ENCODE measurements around the gene FAM25G. TPM values are rescaled to one million over a fixed set of nuclear protein-coding genes. Genes with fewer than 3 reads are reported as not detected.
"Not testable (repeated sequence)": the region's sequence is repeated elsewhere in the genome, so short reads cannot be mapped to it uniquely, and the experiment has no call there.

The FAM25G gene
- total and polyA plus RNA-seq, 2 of the 4 experiments (the other 2 are of a cell fraction): not detected

DNA sequence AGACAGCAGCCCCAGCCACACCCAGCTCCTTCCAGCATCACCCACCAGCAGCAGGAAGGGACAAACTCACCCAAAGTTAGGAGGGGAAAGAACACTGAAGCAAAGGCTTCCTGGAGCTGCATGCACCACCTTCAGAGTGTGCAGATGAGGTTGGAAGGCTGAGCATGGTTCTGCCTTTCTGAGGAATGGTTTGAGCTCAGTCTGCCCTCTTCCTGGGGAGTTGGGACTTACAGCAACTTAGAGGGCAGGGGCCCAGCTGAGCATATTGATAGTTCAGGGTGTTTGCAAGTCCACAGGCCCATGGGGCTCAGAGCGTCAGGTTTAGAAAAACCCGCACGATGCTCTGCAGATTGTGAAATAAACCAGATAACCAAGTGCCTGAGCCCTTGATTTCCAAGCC, 11.4 kb downstream of the FAM25G start:
- H2BK15ac ChIP-seq (ENCODE audit: low read depth, low read length); H3K79me1 ChIP-seq (ENCODE audit: low read depth in 1 of 2, low read length in 2 of 2); H4K20me1 ChIP-seq (ENCODE audit: insufficient read depth, low read length); H3K9me3 ChIP-seq (ENCODE audit: control insufficient read depth, insufficient read depth, low read length); DNase-seq; H2BK5ac ChIP-seq (ENCODE audit: low read depth, low read length, poor library complexity, severe bottlenecking); H2AK5ac ChIP-seq (ENCODE audit: low read depth, low read length); H3K4me3 ChIP-seq (ENCODE audit: insufficient read depth, low read depth, low read length); H3K27ac ChIP-seq (ENCODE audit: insufficient read depth, low read length); CTCF ChIA-PET; H2AK9ac ChIP-seq (replicated peaks; ENCODE audit: low read depth, low read length, poor library complexity); H3K14ac ChIP-seq (replicated peaks; ENCODE audit: low read depth, low read length); dilution Hi-C loops (cut with HindIII; ENCODE audit: low sequenced_read_pairs, unreplicated experiment); H3K27me3 ChIP-seq (ENCODE audit: control insufficient read depth, insufficient read depth, low read length); BruUV-seq (replicated peaks); ATAC-seq (ENCODE audit: low read depth); H3K9me1 ChIP-seq (ENCODE audit: insufficient read depth, low read length); H3K36me3 ChIP-seq (ENCODE audit: control insufficient read depth, insufficient read depth, low read length); H3K18ac ChIP-seq (ENCODE audit: low read depth, low read length); H3K9ac ChIP-seq (ENCODE audit: low read depth, low read length); H4K91ac ChIP-seq (ENCODE audit: insufficient read depth, low read depth, low read length); H3K4me1 ChIP-seq (ENCODE audit: control insufficient read depth, insufficient read depth, low read length); H2BK120ac ChIP-seq (ENCODE audit: low read depth, low read length); POLR2A ChIA-PET (ENCODE audit: unreplicated experiment); H3K56ac ChIP-seq (ENCODE audit: extremely low read depth, insufficient read depth, low read length); H3K4ac ChIP-seq (ENCODE audit: low read depth, low read length); intact Hi-C loops (cut with micrococcal nuclease); H2AFZ ChIP-seq (replicated peaks; ENCODE audit: low read length, poor library complexity); H3K4me2 ChIP-seq (ENCODE audit: low read depth, low read length); in situ Hi-C loops (cut with MboI; ENCODE audit: low sequenced_read_pairs); H4K8ac ChIP-seq (ENCODE audit: low read depth in 2 of 2, low read length in 2 of 2); H3K23ac ChIP-seq (ENCODE audit: low read depth, low read length); H2BK20ac ChIP-seq (ENCODE audit: low read depth, low read length); H4K5ac ChIP-seq (ENCODE audit: low read depth, low read length): not testable (repeated sequence)
- WGBS, 2 experiments (ENCODE audit: extremely low coverage in 2 of 2, insufficient read length in 1 of 2): no CpG with 5 or more reads among the region's 3 CpGs

DNA sequence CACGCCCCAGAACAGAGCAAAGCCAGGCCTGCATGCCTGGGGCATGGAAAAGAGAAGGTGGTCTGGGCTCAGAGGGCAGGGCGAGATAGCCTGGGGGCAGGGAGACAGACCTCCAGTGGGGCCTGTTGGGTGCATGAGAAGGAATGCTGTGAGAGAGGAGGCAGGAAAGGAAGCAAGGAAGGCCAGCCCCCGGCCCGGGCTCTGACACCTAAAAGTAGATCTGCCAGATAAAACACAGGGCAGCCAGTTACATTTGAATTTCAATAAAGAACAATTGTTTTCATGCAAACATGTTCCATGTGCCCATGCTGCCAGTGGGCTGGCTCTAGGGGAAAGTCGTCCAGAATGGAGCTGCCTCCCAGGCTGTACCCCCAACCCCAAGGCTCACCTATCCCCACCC, 13.4 kb downstream of the FAM25G start:
- dilution Hi-C loops (cut with HindIII; ENCODE audit: low sequenced_read_pairs, unreplicated experiment); H2BK20ac ChIP-seq (ENCODE audit: low read depth, low read length); H2BK15ac ChIP-seq (ENCODE audit: low read depth, low read length); DNase-seq; H3K9ac ChIP-seq (ENCODE audit: low read depth, low read length); H2BK120ac ChIP-seq (ENCODE audit: low read depth, low read length); H3K14ac ChIP-seq (replicated peaks; ENCODE audit: low read depth, low read length); H3K18ac ChIP-seq (ENCODE audit: low read depth, low read length); H3K4me3 ChIP-seq (ENCODE audit: insufficient read depth, low read depth, low read length); CTCF ChIA-PET; H3K4me1 ChIP-seq (ENCODE audit: control insufficient read depth, insufficient read depth, low read length); H2BK5ac ChIP-seq (ENCODE audit: low read depth, low read length, poor library complexity, severe bottlenecking); H4K91ac ChIP-seq (ENCODE audit: insufficient read depth, low read depth, low read length); H3K27ac ChIP-seq (ENCODE audit: insufficient read depth, low read length); H3K4me2 ChIP-seq (ENCODE audit: low read depth, low read length); POLR2A ChIA-PET (ENCODE audit: unreplicated experiment); H2AK5ac ChIP-seq (ENCODE audit: low read depth, low read length); BruUV-seq (replicated peaks); H2AK9ac ChIP-seq (replicated peaks; ENCODE audit: low read depth, low read length, poor library complexity); H4K20me1 ChIP-seq (ENCODE audit: insufficient read depth, low read length); H4K8ac ChIP-seq (ENCODE audit: low read depth in 2 of 2, low read length in 2 of 2); intact Hi-C loops (cut with micrococcal nuclease); H3K9me3 ChIP-seq (ENCODE audit: control insufficient read depth, insufficient read depth, low read length); H3K27me3 ChIP-seq (ENCODE audit: control insufficient read depth, insufficient read depth, low read length); H3K9me1 ChIP-seq (ENCODE audit: insufficient read depth, low read length); H3K4ac ChIP-seq (ENCODE audit: low read depth, low read length); in situ Hi-C loops (cut with MboI; ENCODE audit: low sequenced_read_pairs); H3K79me1 ChIP-seq (ENCODE audit: low read depth in 1 of 2, low read length in 2 of 2); H3K36me3 ChIP-seq (ENCODE audit: control insufficient read depth, insufficient read depth, low read length); H2AFZ ChIP-seq (replicated peaks; ENCODE audit: low read length, poor library complexity); H3K23ac ChIP-seq (ENCODE audit: low read depth, low read length); H3K56ac ChIP-seq (ENCODE audit: extremely low read depth, insufficient read depth, low read length); H4K5ac ChIP-seq (ENCODE audit: low read depth, low read length); ATAC-seq (ENCODE audit: low read depth): not testable (repeated sequence)
- no CpG with 5 or more reads among the region's 5 CpGs for WGBS, 2 experiments (ENCODE audit: extremely low coverage in 2 of 2, insufficient read length in 1 of 2)

All from IMR-90 (cell line).